Stimulated activated CD8-positive, alpha-beta memory T cell treated with anti-CD3 and anti-CD28 coated beads, Interleukin-12 subunit alpha, Interleukin-12 subunit beta, amount 100 ng/mL, for 4 hours (primary cell): ENCODE measurements around the gene DAZL.

Experiments
- DNase-seq: peaks from one replicate; pipeline ENCODE4 v3.0.0-alpha.2; 2020; ENCODE audit warnings: low read depth

Gene DAZL

DNA sequence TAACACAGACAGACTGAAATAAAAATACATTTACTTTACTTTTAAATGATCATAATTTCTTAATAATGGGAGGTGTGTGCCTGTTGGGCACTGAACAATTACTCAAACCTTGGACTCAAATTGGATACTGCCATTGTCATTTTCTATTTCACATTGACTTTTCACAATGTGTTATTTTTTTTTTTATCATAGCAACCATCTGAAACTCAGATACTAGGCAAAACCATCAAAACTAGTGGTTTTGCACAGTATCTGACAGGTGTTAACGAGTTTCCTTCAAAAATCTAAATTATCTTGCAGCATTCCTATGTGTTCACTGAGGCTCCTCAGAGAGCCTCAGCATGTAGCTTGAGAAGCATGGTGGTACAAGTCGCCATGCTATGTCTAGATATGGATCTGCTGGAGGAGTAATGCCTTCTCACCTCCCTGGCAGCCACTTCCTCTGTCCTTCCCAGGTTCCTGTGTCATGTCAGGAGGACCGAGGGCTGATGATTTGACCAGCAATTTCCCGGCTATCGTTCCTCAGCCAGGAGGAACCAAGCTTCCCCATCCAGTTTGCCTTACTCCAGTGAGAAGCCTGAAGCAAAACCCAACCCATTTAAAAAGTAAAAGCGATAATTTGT is 61.9 kb downstream of the DAZL start:
- no peak for DNase-seq

GRCh38 chr3:16538507-16538906 is 66.7 kb downstream of the DAZL start:
- no peak for DNase-seq

DNA sequence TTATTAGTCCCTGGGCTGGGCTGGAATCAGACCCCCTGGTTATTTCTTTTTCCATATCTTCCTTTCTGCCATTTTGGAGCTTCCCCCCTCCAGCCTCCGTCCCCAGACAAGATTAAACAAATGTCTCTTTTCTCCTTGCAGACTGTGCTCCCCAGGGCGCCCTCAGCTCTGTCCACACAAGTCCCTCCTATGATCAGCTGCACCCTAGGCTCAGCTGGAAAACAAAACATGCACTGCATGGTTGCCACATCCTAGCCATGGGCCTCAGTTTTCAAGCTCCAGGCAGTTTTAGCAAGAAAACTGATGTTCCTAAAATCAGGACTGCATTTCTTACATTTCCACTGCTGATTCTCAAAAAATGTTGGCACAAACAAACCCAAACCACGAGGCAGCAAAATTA is 68.2 kb downstream of the DAZL start:
- DNase-seq: no peak
